Activated CD4-positive, alpha-beta T cell treated with anti-CD3 and anti-CD28 coated beads, Interleukin-2, amount 10 ng/mL, durations not matched to agents 24 days and 14 days (primary cell): ENCODE results near the gene NCBP3. TPM values are rescaled to one million over a fixed set of nuclear protein-coding genes. Genes with fewer than 3 reads are reported as not detected.

Experiments used
- DNase-seq: peaks from one replicate; pipeline ENCODE4 v3.0.0; 2022
- H3K27ac Mint-ChIP-seq: one replicate; pipeline ENCODE4 v1.8.0; 2022; ENCODE audit warnings: mild to moderate bottlenecking, mixed read lengths
- H3K27me3 Mint-ChIP-seq: one replicate; pipeline ENCODE4 v1.8.0; 2022; ENCODE audit warnings: mixed read lengths
- H3K36me3 Mint-ChIP-seq: one replicate; pipeline ENCODE4 v1.8.0; 2022; ENCODE audit warnings: low read depth, mild to moderate bottlenecking, mixed read lengths
- H3K4me1 Mint-ChIP-seq: one replicate; pipeline ENCODE4 v1.8.0; 2021; ENCODE audit warnings: mixed read lengths
- H3K4me3 Mint-ChIP-seq: one replicate; pipeline ENCODE4 v1.8.0; 2022; ENCODE audit warnings: mild to moderate bottlenecking, moderate library complexity, mixed read lengths
- H3K9me3 Mint-ChIP-seq: one replicate; pipeline ENCODE4 v1.8.0; 2021; ENCODE audit warnings: mixed read lengths
- intact Hi-C: fragments of 100-400 bp; cut with micrococcal nuclease; formaldehyde crosslinking; loops from one replicate; pipeline ENCODE4 v1.15.1; 2023
- total RNA-seq: library from RNA; stranded (reverse); gene quantifications from 2 replicates; pipeline ENCODE4 v1.2.3, GENCODE V29; 2022

NCBP3 gene
- total RNA-seq, 1 donor from 2014 or later, result 52.1 TPM

DNA sequence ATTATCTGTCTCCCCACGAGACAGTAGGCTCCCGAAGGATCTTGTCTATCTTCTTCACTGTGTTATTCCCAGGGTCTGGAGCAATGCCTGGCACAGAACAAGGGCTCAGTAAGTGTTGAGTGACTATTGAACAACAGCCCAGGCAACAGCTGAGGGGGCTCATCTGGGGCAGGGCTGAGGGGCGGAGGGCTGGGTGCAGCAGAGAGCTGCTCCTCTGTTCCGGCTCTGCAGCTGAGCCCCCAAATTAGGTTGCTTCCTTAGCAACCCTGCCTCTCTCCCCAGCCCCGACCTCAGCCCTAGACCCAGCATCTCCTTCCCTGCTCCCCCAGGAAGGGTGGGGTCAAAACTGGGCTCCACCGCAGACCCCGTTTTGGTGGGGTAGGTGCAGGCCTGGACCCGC lies 77.3 kb downstream of the NCBP3 start:
- Mint-ChIP-seq H3K4me1 (peaks cover 57% of the 10 kb centered on the region), H3K36me3 (peaks cover 9% of the 10 kb centered on the region), H3K27me3 (peaks cover 2% of the 10 kb centered on the region), H3K9me3 (no peaks in the 10 kb centered on the region), H3K4me3 (no peak overlapping the region), H3K27ac (peak overlapping the region; percentile 4)
- DNase-seq, result no peak
- intact Hi-C loops, result no loop called here

DNA sequence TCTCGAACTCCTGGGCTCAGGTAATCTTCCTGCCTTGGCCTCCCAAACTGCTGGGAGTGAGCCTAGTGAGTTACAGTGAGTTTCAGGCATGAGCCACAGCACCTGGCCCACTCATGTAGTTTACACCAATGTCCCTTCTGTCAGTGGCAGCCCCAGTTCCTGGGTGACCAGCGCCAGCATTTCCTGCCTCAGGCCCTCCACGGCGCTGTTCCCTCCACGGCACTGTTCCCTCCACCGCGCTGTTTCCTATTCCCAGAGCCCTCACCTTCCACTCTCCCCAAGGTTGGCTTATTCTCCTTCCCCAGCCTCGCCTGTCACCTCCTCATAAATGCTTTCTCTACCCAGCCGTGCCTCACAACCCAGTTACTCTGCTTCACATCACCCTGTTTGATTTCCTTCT lies 77.7 kb downstream of the NCBP3 start:
- DNase-seq, result no peak
- peak overlapping the region; percentile 4 for H3K27ac Mint-ChIP-seq
- no peak overlapping the region for H3K4me3 Mint-ChIP-seq
- H3K9me3 Mint-ChIP-seq, result no peaks in the 10 kb centered on the region
- intact Hi-C loops, result no loop called here
- H3K4me1 Mint-ChIP-seq, result peaks cover 61% of the 10 kb centered on the region
- peaks cover 9% of the 10 kb centered on the region for H3K36me3 Mint-ChIP-seq
- H3K27me3 Mint-ChIP-seq, result peaks cover 2% of the 10 kb centered on the region

DNA sequence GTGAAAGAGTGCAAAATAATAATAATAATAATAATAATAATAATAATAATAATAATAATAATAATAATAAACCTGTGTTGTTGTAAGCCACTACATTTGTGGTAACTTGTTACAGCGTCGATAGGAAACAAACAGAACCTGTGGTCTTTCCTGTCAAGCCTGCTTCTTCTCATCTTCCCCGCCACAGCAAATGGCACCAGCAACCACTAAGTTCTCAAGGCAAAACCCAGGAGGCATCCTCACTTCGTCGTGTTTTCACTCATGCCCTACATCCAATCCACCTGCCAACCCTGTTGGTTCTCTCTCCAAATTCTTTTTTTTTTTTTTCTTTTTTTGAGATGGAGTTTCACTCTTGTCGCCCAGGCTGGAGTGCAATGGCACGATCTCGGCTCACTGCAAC lies 79.3 kb downstream of the NCBP3 start:
- Mint-ChIP-seq H3K27ac (peak overlapping the region; percentile 46), H3K4me3 (peak overlapping the region; percentile 8), H3K27me3 (peaks cover 2% of the 10 kb centered on the region), H3K4me1 (peaks cover 62% of the 10 kb centered on the region), H3K9me3 (no peaks in the 10 kb centered on the region), H3K36me3 (peaks cover 9% of the 10 kb centered on the region)
- intact Hi-C loops, result loop anchor here (1.0 kb wide), 1 partner anchor 26 kb away; no protein-coding TSS in a partner anchor
- DNase-seq, result no peak

DNA sequence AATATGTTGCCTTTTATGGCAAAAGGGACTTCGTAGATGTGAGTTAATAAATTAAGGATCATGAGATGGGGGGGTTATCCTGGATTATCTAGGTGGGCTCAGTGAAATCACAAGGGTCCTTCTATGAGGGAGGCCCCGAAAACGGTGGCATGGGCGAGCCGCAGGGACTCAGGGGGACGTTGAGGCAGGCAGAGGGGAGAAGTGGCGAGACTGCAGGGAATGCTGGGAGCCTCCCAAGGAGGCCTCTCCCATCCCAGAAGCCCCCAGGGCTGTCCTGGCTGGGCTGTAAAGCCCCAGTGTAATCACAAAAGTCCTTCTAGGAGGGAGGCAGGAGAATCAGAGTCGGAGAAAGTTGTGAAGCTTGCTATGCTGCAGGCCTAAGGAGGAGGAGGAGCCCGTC lies 80.1 kb downstream of the NCBP3 start:
- Mint-ChIP-seq H3K4me1 (peaks cover 59% of the 10 kb centered on the region), H3K4me3 (peak overlapping the region; percentile 79), H3K27me3 (peaks cover 2% of the 10 kb centered on the region), H3K9me3 (peaks cover 2% of the 10 kb centered on the region), H3K27ac (peak overlapping the region; percentile 95), H3K36me3 (peaks cover 10% of the 10 kb centered on the region)
- no peak for DNase-seq
- intact Hi-C loops, result loop anchor here (1.0 kb wide), 1 partner anchor 26 kb away; no protein-coding TSS in a partner anchor

DNA sequence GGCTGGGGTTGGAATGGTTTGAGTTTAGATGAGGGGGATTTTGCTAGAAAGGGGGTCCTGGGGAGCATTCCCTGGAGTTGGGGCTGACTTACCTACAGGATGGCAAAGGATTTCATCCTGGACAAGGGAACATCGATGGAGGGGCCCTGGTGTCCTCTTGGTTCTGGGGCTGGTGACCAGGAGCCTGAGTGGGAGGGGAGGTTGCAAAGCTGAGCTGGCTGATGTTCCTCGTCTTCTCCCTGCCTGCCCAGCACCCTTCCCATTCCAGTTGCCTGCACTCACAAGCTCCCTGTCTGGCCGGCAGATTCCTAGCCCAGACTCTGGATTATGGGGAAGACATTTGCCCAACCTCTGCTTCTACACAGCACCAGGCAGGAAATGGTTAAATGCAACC lies 82.3 kb downstream of the NCBP3 start:
- Mint-ChIP-seq H3K4me1 (peaks cover 50% of the 10 kb centered on the region), H3K9me3 (peaks cover 14% of the 10 kb centered on the region), H3K27ac (peak overlapping the region; percentile 89), H3K36me3 (peaks cover 18% of the 10 kb centered on the region), H3K27me3 (peaks cover 2% of the 10 kb centered on the region), H3K4me3 (peak overlapping the region; percentile 72)
- intact Hi-C loops, result loop anchor here (1.0 kb wide), 3 partner anchors 12 to 52 kb away; no protein-coding TSS in a partner anchor
- no peak for DNase-seq

DNA sequence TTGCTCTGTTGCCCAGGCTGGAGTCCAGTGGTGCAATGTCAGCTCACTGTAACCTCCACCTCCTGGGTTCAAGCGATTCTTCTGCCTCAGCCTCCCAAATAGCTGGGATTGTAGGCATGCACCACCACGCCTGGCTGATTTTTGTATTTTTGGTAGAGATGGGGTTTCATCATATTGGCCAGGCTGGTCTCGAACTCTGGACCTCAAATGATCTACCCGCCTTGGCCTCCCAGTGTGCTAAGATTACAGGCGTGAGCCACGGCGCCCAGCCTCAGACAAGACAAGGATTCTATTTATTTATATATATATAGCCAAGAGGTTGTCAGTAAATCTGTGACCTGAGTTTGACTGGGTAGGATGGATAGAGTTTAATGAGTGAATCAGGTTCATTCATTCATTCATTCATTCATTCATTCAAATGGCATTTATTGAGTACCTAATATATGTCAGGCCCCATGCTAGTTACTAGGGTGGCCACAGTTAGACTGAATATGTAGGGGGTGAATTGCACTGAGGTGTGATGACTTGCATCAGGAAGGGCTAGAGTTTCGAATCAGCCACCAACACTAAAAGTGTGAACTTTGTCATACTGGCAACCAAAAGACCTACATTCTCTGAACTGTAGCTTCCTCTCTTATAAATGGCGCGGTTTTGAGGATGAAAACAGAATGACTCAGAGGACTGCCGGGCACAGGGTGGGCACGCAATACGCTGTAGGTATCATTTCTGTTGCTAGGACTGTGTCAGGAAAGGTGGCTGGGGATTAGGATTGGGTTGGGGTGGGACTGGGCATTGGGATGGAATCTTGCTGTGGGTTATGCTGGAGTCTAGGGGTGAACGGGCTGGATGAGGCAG lies 82.9 kb downstream of the NCBP3 start:
- Mint-ChIP-seq H3K4me1 (peaks cover 45% of the 10 kb centered on the region), H3K27ac (peak overlapping the region; percentile 89), H3K36me3 (peaks cover 16% of the 10 kb centered on the region), H3K9me3 (peaks cover 14% of the 10 kb centered on the region), H3K4me3 (peak overlapping the region; percentile 72), H3K27me3 (peaks cover 2% of the 10 kb centered on the region)
- peak; percentile 79 for DNase-seq
- intact Hi-C loops, result loop anchor here (1.0 kb wide), 3 partner anchors 12 to 52 kb away; no protein-coding TSS in a partner anchor

DNA sequence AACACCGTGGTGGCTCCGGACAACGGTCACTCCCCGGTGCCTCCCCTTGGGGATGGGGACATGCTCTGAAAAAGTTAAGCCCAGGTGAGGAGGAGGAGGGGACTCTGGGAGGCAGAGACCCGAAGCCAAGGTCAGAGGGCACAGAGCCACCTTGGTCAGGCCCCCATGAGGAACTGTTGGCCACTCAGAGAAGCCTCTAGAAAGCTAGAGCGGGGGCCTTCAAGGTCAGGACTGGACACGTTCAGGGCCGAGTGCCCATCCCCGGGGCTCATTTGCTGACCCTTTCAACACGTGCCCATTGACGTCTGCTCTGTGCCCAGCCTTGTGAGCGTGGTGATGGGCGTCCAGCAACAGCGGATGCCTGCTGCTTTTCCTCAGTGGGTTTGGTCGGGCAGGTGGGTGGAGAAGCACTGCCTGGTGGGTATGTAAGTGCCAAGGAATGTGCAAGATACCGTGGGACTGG lies 84.1 kb downstream of the NCBP3 start:
- DNase-seq, result no peak
- peaks cover 14% of the 10 kb centered on the region for H3K9me3 Mint-ChIP-seq
- peaks cover 42% of the 10 kb centered on the region for H3K4me1 Mint-ChIP-seq
- H3K27ac Mint-ChIP-seq, result no peak overlapping the region
- no peak overlapping the region for H3K4me3 Mint-ChIP-seq
- intact Hi-C loops, result no loop called here
- peaks cover 12% of the 10 kb centered on the region for H3K36me3 Mint-ChIP-seq
- H3K27me3 Mint-ChIP-seq, result peaks cover 2% of the 10 kb centered on the region

DNA sequence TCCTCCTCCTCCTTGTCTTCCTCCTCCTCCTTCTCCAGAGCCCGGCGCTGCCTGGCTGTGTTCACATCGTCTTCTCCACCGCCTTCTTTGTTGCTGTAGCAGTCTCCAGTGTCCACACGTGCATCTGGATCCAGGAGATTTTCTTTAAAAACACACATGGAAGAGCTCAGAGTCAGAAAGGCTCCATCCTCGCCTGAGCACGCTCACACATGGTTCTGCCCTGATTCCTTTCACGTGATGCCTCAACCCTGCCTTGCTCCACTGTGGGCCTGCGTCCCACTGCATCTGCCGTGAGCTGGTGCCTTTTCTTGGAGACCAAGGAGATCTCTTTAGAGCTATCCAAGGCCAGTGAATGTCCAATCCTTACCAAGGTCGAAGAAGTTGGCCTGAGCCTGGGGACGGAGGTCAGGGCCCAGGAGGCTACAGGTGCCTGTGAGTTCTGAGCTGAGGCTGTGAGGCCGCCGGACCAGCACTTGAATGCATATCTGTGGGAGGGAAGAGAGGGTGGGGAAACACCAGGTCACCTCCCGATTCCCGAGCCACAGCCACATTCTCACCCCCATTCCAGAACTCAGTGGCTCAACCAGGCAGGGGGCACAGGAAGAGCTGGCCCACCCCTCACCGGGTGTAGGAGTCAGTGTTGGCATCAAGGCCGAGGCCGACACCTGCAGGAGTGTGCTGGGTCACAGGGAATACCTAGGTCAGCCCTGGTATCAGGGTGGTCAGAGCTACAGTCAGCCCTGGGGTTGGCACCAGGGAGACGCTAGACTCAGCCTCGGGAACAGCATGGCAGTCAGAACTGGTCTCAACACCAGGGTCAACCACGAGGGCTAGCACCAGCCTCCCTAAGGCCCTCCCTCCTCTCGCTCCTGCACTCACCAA lies 84.8 kb downstream of the NCBP3 start:
- H3K27me3 Mint-ChIP-seq, result peaks cover 2% of the 10 kb centered on the region
- intact Hi-C loops, result no loop called here
- no peak overlapping the region for H3K4me3 Mint-ChIP-seq
- peak overlapping the region; percentile 28 for H3K27ac Mint-ChIP-seq
- DNase-seq, result no peak
- peaks cover 37% of the 10 kb centered on the region for H3K4me1 Mint-ChIP-seq
- peaks cover 14% of the 10 kb centered on the region for H3K9me3 Mint-ChIP-seq
- H3K36me3 Mint-ChIP-seq, result peaks cover 12% of the 10 kb centered on the region

DNA sequence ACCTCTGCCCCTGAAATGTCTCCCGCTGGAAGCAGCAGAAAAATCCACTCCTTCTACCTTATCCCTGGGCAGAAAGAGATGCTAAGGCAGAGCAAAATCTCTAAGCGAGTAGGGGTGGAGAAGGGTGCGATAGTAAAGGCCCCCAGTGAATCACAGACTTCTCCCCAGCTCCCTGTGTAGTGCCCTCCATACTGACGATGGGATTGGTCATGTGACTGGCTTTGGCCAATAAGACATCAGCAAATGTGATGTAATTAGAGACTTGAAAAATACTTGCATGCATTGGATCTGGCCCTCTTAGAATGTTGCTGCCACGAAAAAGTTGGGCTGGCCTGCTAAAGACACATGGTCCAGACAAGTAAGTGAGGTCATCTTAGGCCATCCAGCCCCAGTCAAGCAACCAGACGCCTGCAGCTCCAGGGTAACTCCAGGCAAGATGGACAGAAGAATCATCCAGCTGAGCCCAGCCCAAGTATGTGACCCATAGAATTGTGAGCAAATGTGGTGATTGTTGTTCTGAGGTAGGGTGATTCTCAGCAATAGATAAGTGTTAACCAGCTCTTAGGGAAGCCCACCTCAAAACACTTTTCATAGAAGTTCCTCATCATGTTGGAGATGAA lies 86.3 kb downstream of the NCBP3 start:
- Mint-ChIP-seq H3K9me3 (peaks cover 14% of the 10 kb centered on the region), H3K36me3 (peaks cover 9% of the 10 kb centered on the region), H3K4me1 (peaks cover 23% of the 10 kb centered on the region), H3K4me3 (no peak overlapping the region), H3K27ac (no peak overlapping the region), H3K27me3 (no peaks in the 10 kb centered on the region)
- intact Hi-C loops, result no loop called here
- no peak for DNase-seq

DNA sequence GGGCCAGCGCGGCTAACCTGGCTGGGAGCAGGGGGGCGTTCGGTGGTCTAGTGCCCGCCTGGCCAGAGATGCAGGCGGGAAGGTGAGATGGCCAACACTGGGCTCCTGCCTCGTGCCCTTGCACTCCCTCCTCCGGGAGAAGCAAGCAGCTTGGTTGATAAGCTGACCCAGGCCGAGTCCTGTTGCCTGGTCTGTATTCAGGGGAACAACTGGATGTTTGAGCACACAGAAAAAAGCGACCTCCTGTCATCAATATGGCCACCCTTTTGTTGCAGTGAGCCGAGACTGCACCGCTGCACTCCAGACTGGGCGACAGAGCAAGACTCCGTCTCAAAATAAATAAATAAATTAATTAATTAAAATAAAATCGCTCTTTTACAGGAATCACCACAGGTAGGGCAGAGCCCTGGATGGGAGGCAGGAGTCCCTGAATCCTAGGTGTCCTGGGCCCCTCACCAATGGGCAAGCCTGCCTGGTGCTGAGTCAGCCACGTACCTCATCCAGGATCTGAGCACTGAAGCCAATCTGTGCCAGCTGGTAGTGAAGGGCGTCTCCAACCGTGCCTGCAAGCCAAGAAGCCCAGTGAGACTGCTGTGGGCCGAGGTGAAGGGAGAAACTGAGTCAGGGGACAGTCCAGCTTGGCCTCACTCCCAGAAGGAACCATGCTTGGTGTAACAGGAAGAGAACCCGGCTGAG lies 90.6 kb downstream of the NCBP3 start:
- Mint-ChIP-seq H3K9me3 (peaks cover 10% of the 10 kb centered on the region), H3K36me3 (peaks cover 6% of the 10 kb centered on the region), H3K27ac (no peak overlapping the region), H3K4me3 (peak overlapping the region; percentile 23), H3K27me3 (no peaks in the 10 kb centered on the region), H3K4me1 (peaks cover 17% of the 10 kb centered on the region)
- intact Hi-C loops, result no loop called here
- no peak for DNase-seq

DNA sequence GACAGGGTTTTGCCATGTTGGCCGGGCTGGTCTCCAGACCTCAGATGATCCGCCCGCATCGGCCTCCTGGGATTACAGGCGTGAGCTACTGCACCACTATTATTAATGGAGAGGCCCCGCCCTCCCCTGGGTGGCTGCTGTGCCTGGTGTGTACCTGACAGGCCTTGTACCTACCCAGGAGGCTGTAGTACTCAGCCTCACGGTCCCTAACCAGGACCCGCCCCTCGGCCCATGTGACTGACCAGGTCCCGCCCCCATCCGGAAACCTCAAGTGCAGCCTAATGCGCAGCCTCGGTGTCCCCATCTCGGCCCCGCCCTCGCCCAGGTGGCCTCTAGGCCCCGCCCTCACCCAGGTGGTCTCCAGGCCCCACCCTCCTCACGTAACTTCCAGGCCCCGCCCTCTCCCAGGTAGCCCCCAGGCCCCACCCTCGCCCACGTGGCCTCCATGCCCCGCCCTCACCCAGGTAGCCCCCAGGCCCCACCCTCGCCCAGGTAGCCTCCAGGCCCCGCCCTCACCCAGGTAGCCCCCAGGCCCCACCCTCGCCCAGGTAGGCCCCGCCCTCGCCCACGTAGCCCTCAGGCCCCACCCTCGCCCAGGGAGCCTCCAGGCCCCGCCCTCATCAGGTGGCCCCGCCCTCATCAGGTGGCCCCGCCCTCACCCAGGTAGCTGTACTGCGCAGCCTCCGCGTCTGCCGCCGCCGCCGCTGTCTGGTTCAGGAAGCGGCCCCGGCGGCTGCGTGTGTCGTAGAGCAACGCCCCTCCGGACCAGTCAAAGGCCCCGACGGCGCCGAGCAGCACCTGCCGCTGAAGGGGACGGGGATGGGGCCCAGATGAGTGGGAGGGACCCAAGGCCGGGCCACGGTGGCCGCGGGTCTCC lies 91.3 kb downstream of the NCBP3 start:
- peaks cover 1% of the 10 kb centered on the region for H3K36me3 Mint-ChIP-seq
- H3K9me3 Mint-ChIP-seq, result peaks cover 5% of the 10 kb centered on the region
- no peak overlapping the region for H3K27ac Mint-ChIP-seq
- peak; percentile 85 for DNase-seq
- intact Hi-C loops, result no loop called here
- no peaks in the 10 kb centered on the region for H3K27me3 Mint-ChIP-seq
- peaks cover 24% of the 10 kb centered on the region for H3K4me1 Mint-ChIP-seq
- H3K4me3 Mint-ChIP-seq, result no peak overlapping the region

DNA sequence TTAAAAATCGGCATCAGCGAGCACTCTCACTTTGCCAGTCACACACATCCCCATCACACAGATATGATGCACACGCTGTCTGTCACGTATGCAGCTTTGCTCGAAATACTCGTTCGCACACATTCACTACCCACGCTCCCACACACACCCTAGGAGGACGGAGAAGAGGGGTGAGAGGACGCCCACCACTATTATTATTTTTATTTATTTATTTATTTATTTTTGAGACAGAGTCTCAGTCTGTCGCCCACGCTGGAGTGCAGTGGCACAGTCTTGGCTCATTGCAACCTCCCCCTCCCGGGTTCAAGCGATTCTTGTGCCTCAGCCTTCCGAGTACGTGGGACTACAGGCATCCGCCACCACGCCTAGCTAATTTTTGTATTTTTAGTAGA lies 92.0 kb downstream of the NCBP3 start:
- Mint-ChIP-seq H3K4me1 (peaks cover 26% of the 10 kb centered on the region), H3K4me3 (no peak overlapping the region), H3K36me3 (no peaks in the 10 kb centered on the region), H3K27ac (peak overlapping the region; percentile 4), H3K9me3 (no peaks in the 10 kb centered on the region), H3K27me3 (no peaks in the 10 kb centered on the region)
- DNase-seq, result no peak
- intact Hi-C loops, result no loop called here
